Myocyte (in vitro differentiated cells): ENCODE data around the gene CD63. TPM values are rescaled to one million over a fixed set of nuclear protein-coding genes. Genes with fewer than 3 reads are reported as not detected.

Experiments
- DNase-seq: peaks from one replicate; pipeline ENCODE4 v3.0.0-alpha.2; 2012; ENCODE audit warnings: low read depth
- total RNA-seq: library from RNA; depleted of rRNA; stranded (reverse); fragments of >200 nt; gene quantifications from 2 replicates; pipeline ENCODE4 v1.2.3, GENCODE V29; 2014

The CD63 gene
- total RNA-seq, 1 donor from 2014 or later = 2,632 TPM

DNA sequence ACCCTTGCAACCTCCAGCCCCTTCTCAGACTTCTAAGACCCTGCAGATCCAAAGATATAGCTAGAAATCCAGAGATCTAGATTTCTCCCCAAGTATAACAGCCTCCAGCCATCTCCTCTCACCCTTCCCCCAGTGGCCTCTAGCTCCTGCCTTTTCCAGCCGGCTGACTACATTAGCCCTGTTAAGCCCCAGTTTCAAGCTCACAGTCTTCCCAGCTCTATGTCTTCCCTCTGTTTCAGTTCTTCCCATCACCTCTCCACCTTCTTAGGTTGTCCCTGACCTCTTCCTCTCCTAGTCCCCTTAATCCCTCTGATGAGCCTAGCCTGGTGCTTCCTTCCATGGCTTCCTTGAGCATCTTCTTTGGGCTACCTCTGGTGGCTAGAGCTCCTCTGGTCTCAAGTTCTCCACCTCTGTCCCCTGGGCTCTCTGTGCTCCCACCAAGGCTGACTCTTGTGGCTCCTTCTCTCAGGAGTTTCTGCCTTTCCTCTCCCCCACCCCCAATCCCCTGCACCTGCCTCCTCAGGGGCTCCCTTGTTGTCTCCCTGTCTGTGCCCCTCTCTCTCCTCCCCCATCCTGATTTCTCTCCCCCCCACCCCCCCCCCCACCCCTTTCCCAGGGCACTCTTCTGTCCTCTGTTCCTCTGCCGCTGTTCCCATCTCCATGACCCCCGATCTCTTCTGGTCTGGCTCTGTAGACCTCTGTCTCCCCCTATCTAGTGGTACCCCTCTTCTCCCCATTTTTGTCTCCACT lies 13.3 kb upstream of the CD63 start:
- DNase-seq = no peak

DNA sequence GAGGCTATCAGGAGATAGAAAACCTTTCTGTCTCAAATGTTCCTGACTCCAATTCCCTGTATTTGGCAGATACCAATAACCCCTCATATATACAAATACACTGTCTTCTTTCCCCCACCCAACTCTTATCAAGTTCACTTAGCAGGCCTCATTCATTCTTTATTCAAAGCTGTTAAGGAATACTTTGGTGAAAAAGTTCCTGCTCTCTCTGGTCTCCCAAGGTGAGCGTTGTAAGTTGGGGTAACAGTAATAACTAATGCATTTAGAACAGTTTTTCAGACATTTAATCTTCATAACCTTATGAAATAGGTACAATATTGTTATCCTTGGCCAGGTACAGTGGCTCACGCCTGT lies 10.2 kb upstream of the CD63 start:
- no peak for DNase-seq

DNA sequence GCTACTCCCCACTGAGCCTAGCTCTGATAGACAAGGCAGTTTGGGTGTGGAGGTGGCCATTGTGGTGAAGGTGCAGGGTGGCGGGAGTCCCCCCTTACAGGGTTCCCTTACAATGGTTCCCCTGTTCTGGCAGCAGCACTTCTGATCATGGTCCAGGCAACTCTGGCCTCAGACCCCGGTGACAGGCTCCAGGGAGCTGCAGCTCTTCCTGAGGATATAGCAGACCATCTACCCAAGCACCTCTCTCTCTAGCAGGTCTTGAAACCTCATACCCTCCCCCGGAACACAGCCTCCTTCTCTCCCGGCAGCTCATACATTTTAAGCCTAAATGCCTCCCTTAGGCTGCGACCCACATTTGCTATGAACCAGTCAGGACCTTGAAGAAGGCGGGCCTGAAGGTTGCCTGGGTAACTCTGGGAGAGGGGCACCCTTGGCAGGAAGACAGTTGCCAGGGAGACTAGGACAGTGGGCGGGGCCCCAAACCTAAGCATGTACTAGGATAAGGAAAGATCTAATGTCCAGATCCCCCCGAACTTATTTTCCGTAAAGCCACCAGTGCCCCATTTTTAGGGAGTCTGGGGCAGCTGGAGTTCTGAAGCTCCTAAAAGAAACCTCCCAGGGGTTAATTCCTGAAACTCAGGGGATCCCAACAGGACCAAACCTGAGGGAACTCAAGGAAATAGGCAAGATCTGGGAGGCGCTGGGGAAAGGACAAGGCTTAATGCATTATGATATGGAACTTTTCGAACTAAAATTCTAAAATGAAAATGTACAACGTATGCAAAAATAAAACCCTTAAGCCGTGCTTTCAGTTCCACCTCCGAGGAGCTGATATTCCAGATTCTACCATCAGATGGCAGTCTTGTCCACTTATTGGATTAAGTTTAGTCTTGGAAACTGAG lies 9.6 kb upstream of the CD63 start:
- DNase-seq = peak; percentile 90

DNA sequence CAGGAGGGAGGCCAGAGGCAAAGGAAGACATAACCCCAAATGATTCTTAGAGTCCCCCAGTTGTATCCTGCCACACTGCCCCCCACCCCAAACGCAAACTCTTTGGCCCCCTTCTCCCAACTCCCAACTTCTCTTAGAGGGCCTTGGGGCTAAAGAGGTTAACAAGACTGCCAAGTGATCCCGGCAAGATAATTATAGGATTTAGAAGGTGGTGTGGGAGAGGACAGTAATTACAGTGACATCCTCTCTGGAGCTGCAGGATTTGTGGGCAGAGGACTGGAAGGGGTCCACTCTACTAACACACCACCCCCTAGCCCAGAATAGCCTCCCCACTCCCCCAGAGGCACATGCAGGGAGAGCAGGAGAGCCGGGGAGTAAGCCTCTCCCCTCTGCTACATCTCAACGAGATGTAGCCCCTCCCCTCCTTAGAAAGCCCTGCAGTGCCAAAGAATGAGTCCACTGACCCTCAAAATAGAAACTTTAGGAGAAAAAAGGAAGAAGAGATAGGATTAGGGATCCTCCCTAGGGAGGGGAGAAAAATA lies 8.8 kb upstream of the CD63 start:
- peak; percentile 50 for DNase-seq

DNA sequence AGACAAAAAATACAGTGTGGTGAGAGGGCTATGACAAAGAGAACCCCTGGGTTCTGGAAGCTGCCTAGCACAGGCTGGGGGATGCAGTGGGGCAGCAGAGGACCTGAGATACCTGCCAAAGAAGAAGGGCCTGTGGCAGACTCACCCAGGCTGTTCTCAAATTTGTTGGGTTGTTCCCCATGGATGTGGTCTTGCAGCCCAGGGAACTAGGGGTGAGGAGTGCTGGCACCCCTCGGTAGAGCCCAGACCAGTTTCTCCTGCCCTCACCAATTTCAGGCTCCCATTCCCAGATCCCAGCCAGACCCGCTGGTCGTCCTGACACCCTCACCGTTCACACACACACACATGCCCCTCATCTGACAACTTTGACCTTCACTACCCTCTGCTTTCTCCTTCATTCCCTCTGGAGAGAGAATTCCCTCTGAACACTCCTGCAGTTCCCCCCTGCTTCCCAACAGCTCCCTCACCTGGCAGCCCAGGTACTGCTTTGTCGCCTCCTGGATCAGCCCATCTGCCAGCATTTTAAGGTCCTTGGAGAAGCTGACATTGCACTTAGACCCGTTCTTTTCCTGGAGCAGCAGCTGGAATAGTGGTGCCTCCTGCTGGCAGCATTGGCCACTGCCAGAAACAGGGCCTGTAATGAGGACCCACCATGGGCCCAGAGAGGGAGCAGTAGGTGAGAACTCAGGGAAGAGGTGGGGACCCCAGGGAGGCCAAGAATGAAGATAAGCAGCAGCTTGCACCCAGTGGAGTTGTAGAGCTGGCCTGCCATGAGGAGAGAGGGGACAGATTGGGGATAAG lies 8.2 kb upstream of the CD63 start:
- DNase-seq = peak; percentile 84

DNA sequence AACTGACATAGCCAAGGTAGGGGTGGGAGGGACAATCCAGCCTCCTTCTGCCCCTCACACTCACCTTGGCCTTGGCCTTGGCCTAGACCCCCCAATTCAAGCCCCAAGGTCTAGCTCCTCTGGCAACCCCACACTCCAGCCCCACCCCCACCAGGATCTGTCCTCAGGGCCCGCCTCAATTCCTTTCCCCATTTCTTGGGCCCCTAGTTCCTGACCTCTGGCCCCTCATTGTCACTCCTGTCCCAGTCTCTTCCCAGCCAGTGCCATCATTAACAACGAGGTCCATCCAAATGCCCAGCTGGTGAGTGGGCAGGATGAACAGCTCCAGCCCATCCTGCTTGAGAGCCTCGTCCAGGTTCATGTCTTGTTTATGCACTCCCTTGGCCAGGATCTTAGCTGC lies 7.3 kb upstream of the CD63 start:
- DNase-seq = no peak

DNA sequence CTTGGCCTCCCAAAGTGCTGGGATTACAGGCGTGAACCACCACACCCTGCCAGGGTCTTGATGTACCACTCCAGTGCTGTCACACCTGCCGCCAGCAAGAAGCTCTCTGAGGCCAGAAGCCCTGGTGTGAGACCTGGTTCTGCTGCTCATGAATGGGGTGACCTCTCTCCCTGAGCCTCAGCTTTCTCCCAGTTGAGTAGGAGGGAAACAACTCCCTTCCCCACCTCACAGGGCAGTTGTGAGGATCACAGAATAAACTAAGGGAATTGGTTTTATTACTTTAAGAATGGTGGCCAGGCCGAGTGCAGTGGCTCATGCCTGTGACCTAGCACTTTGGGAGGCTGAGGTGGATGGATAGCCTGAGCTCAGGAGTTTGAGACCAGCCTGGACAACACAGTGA lies 5.8 kb upstream of the CD63 start:
- DNase-seq = no peak

DNA sequence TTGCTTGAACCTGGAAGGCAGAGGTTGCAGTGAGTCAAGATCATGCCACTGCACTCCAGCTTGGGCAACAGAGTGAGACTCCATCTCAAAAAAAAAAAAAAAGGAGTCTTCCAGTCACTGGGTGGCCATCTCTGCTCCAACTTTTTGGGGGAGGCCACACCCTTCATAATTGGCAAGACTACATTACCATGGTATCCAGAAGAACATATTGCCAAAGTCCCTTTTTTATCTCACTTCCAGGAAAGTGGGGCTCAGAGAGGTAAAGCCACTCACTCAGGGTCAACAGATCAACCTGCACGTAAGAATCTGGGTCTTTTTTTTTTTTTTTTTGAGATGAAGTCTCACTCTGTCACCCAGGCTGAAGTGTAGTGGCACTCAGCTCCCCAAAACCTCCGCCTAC lies 5.0 kb upstream of the CD63 start:
- DNase-seq = no peak

DNA sequence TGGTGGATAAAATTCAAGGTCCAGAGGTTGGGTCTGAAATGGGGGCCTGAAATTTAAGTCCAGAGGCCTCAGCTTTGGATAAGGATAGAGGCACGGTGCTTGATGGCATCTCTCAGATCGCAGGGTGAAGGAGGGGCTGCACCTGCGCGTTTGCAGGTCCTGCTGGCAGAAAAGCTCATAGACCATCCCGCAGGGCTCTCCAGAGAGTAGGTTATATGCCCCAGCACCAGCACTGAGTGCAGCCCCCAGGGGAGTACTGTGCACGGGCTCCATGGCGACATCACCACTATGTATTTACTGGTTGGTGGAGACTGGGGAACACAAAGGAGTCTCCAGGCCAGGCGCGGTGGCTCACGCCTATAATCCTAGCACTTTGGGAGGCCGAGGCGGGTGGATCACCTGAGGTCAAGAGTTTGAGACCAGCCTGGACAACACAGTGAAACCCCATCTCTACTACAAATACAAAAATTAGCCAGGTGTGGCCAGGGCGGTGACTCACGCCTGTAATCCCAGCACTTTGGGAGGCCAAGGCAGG lies 4.3 kb upstream of the CD63 start:
- DNase-seq = no peak

DNA sequence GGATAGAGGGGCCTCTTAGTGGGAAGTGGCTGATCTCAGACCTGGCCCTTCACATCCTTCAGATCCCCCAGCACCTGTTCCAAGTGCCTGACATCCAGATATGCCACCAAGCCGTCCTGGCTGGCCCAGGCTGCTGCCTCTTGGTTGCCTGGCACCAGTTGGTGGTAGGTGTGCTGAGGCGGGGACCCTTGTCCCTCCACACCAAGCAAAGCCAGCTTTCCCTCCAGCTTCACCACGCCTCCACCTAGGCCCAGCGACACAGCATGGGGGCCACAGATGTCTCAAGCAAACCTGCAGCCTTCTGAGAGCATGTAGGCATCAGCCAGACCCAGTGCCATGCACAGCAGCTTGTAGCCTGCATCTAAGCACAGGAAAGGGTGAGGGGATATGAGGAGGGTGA lies 3.5 kb upstream of the CD63 start:
- no peak for DNase-seq

DNA sequence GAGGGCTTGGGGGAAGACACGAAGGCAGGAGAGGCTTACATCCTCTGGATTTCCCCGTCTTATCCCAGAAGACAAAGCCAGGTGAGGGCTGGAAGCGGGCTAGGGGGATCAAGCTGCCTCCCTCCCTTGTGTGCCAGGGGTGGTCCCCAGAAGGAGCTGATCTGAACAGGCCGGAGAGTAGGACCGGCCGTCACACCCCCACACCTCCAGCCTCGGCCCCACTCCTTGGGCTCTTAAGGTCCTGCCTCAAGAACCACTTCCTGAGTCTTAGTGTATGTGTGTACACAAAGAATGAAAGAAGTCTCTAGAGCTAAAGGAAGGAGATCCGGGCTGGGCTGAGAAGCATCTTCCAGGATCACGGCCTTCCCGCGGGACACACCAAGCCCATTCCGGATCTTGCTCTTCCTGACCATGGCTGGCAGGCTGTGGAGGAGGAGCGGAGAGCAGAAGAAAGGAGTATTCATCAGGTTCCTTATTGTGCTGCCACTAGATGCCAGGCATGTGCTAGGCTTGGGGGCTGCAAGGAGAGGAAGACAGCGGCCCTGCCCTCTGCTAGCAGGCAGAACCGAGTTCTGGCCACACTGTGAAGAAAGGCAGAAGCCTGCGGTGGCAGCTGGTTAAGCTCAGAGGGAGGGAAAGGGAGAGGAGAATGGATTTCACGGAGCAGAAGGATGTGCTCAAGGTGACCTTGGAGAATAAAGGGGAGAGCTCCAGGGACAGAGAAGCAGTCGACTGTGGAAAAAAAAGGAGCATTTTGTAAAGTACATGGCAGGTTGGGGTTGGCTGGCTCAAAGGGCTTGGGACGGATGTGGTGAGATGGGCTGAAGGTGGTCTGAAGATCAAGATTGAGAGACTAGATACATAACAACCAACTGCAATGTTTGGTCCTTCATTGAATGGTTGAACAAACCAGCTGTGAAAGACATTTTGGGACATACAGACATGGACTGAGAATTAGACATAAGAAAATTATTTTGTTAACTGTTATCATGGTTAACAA lies 1.3 kb upstream of the CD63 start:
- peak; percentile 76 for DNase-seq

DNA sequence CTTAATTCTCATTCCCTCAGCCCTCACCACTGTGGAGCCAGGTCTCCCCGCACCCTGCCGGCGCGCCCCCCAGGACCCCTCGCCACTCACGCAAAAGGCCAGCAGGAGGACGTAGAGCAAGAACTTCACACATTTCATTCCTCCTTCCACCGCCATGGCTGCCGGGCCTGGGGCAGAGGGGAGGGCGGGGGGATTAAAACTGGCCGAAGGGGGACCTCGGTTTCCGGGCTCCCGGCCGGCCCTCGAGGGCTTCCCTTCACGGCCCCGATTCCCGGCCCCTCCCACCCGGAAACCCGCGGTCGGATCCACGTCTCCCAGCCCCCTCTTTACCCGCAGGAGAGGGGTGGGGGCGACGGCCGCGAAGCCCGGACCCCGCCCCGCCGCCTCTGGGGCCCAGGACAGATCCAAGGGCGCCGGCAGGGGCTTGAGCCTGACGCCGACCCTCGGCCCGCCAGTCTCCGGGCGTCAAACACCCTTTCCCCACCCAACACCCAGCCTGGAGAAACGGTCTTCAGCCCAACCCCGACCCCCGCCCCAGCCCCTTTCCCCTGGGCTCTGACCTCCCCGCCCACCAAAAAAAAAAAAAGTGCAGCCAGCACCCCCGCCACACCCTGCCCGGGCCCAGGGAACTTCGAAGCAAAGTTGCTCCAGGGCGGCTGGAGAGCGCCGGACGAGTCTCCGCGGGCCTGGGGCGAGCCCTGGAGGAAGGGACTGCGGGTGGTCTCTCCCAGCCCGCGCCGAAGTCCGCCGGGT lies 447 bp downstream of the CD63 start:
- DNase-seq = peak; percentile 84

DNA sequence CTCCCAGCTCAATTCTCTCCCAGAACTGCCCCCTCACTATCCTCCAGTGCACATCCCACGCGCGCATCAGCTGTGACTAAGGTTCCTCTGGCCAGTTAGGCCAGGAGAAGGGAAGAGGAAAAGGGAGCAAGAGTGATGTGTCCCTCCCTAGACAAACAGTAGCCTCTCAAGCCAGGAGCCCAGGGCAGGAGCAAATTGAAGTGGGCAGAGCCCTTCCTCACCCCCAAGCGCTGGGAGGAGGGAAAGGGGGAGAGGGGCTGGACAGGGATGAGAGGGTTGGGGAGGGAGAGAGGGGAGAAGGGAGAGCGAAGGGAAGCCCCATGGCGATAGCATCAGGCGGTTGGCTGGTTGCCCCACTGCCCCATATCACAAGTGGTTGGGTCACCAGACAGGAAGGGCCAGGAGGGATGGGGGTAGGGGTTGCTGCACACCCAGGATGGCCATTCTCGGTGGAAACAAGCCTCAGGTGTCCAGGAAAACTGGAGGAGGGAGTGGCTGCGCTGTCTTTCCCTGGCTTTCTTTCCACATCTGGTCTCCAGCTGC lies 1.1 kb downstream of the CD63 start:
- peak; percentile 70 for DNase-seq

DNA sequence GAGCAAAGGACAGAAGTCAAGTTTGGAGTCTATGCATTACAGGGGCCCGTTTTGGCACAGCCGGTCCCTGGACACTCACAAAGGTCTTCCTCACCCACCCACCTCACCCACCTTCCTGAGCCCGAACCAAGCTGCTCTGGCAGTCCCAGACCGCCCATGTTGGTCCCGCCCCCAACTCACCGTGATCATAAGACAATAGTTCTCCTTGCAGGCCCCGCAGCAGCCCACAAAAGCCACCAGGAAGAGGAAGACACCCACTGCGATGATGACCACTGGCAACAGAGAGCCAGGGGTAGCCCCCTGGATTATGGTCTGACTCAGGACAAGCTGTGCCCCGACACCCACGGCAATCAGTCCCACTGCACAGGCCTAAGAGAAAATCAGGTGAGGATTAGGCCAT lies 1.8 kb downstream of the CD63 start:
- DNase-seq = peak; percentile 53

DNA sequence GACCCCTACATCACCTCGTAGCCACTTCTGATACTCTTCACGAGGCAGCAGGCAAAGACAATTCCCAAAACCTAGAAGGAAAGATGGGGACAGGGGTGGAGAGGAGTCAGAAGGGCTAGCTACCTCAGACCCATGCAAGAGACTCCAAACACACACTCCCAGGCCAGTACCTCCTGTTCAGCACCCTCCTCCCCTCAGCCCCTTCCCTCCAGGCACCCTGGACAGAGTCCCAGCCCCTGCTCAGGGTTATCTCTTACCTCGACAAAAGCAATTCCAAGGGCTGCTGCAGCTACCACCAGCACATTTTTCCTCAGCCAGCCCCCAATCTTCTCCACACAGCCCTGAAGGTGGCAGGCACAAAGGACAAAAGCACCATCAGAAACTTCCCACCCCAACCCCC lies 3.3 kb downstream of the CD63 start:
- peak; percentile 41 for DNase-seq

DNA sequence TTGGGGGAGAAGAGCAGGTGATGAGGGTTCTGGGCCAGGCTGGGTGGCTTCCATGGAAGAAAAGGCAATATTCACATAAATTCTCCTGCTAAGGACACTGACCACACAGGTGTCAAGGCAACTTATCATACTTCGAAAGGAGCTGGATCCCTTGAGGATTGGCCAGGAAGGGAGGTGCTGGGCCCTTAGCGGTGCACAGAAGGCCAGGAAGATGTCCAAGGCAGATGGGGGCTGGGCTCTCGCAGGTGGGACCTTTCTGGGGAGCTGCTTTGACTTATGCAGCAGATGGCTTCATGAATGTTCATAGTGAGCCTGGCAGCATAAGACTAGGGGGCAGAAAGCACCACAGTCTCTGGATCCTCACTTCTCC lies 3.9 kb downstream of the CD63 start:
- peak; percentile 66 for DNase-seq

DNA sequence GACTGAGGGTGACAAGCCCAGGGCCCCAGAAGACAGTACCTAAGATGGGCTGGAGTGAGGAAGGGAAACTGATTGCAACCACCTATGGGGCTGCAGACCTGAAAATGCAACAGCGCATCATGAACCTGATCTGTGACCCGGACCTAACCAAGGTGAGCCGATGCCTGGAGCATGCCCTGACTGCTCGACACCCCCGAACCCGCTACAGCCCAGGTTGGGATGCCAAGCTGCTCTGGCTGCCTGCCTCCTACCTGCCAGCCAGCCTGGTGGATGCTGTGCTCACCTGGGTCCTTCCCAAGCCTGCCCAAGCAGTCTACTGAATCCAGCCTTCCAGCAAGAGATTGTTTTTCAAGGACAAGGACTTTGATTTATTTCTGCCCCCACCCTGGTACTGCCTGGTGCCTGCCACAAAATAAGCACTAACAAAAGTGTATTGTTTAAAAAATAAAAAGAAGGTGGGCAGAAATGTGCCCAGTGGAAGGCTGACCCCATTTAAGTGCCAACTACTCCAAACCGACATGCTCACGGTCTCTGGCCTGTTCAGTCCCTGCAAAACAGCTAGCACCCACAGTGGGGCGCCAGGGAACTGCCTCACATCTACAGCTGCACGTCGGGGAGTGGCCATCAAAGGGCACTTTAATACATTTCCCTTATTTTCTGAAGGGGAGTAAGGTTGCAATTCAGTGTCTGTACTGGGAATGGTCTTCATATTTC lies 4.4 kb downstream of the CD63 start:
- peak; percentile 85 for DNase-seq

DNA sequence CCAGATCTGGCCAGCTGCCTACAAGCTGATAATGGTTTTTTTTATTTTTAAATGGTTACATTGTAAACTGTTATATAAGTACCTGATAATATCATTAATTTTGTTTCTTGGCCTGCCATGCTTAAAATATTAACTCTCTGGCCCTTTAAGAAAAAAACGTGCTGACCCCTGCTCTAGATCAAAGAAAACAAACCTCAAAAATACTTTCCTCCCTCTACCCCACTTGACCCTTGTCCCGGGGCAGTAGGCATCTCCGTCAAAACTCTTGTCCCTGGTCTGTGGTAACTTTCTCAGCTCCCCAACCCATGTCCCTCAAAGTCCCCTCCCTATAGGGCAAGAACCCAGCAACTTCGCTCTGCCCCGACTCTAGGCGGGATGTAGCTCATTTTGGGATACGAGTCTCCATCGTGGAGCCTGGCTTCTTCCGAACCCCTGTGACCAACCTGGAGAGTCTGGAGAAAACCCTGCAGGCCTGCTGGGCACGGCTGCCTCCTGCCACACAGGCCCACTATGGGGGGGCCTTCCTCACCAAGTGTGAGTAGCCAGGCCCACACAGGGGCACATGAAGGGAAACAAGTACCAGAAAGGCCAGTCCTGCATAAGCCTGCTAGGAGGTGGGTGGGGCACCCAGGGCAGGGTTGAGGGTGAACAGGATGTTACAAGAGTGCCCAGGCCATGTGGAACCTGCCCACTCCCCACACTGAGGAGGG lies 5.1 kb downstream of the CD63 start:
- DNase-seq = peak; percentile 68
